NCI-H1417 treated with DMSO at 0.1 percent for 48 hours (cell line): ENCODE measurements around the gene CPED1.
"Not testable (repeated sequence)": the region's sequence is repeated elsewhere in the genome, so short reads cannot be mapped to it uniquely, and the experiment has no call there.

Experiments
- DNase-seq: peaks from one replicate; lab custom pipeline; 2025; lab: John Stamatoyannopoulos, UW

The CPED1 gene

DNA sequence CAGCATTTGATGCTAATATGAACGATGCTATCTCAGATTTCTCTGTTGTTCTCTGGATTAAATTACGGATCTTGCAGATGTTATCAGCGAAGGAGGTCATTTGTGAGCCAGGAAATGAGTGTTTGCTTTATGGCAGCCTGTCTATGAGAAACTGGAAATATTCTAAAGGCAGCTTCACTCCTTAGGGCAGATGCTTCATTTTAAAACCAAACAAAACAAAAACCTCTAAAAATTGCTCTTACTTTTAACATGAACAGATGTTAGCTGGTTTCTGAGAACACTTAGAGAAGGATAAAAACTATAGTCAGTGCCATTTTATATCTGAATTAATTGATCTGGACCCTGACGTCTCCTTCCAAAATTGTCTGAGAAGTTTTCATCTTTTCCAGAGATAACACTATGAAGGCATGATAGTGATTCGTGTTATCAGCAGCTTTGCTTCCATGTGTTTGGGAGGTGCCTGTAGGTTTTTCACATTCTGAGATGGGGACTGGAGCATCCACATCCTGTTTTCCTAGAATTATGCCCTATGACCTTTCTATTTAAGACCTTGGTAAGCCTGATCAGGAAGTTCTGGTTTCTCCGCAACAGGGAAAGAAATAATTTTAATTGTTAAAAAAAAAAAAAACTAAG is 53.1 kb downstream of the CPED1 start:
- DNase-seq: no peak

DNA sequence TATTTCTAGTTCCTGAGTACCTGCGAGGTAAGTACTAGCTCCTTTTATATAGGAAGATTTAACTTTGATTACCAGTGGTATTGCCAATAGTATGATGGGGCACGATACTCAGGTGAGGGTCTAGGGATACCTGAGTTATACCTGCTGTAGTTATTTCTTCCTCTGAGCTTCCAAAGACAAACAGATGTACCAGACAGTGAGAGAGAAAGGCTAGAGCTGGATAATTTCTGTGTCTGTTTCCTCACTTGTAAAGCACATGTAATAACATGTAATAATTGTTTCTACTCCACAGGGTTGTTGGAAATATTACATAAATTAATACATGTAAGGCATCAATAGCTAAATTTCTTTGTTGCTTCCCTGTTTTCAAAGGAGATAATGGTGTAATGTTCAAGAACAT is 53.7 kb downstream of the CPED1 start:
- DNase-seq: no peak

GRCh38 chr7:121042899-121043298 is 54.4 kb downstream of the CPED1 start:
- DNase-seq: no peak

GRCh38 chr7:121043314-121044234 is 55.1 kb downstream of the CPED1 start:
- no peak for DNase-seq

GRCh38 chr7:121045090-121045489 is 56.6 kb downstream of the CPED1 start:
- DNase-seq: no peak

GRCh38 chr7:121046009-121046408 is 57.5 kb downstream of the CPED1 start:
- no peak for DNase-seq

- DNase-seq: no peak
Measured at GRCh38 chr7:121046893-121047468, 58.5 kb downstream of the CPED1 start.

DNA sequence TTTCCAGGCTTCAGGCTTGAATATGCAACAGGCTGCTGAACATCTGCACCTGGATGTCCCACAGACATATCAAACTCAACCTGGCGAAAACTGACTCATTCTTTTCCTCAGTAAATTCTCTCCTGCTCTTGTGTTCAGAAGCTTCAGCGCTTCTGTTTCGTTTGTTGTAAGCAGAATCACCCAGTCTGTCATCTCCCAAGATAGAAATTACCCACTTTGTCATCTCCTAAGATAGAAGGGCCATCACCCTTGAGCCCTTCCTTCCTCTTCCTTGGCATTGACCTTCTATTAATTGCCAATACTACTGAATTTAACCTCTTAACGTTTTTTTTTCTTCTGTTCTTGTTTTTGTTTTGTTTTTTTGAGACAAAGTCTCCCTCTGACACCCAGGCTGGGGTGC is 59.7 kb downstream of the CPED1 start:
- no peak for DNase-seq

DNA sequence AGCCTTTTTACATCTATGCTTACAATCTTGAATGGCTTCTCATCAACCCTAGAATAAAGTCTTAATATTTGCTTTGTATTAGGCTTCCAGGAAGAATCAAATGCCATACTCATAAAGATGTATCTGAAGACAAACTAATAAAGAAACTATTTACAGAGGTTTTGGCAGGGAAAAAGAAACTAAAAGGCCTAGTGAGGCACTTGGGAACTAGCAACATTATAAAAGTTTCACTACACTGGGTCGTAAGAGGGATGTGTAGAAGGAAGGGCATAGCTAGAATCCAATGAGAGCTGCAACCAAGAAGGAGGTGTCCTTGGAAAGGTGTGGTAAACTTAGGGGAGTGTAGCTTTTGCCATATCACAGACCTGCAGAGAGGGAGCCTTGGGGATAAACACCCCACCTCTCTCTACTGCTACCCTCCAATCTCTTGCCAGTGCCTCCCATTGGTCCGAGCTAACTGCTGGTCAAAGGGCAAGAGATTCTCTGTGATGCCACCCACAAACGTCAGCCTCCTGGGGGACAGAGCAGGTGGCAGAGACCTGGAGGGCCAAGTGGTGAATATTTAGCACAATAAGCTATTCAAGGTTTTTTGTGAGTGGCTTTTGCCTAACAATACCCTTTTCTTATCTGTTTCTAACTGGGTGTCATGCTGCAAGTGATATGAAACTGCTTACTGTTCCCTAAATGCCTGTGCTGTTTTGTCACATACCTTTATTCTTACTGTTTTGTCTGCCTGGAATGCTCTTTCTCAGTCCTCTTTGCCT is 60.7 kb downstream of the CPED1 start:
- DNase-seq: no peak

DNA sequence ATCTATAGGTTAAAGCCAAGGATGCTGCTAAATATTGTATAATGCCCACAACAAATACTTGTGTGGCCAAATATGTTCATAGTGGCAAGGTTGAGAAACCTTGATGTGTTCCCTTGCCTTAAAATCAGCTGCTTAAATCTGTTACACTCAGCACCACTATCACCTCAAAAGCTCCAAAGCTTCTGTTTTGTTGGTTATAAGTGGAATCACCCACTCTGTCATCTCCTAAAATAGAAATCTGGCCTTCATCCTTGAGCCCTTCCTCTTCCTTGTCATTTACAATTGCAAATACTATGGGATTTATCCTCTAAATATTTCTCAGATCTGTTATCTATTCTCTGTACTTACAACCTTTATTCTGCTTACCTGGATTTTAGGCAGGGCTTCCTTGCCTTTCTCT is 61.4 kb downstream of the CPED1 start:
- no peak for DNase-seq

GRCh38 chr7:121053219-121053618 is 64.7 kb downstream of the CPED1 start:
- DNase-seq: no peak

GRCh38 chr7:121054925-121055324 is 66.4 kb downstream of the CPED1 start:
- DNase-seq: no peak

- no peak for DNase-seq
Measured at GRCh38 chr7:121057878-121058277, 69.4 kb downstream of the CPED1 start.

GRCh38 chr7:121058975-121059374 is 70.5 kb downstream of the CPED1 start:
- DNase-seq: no peak

DNA sequence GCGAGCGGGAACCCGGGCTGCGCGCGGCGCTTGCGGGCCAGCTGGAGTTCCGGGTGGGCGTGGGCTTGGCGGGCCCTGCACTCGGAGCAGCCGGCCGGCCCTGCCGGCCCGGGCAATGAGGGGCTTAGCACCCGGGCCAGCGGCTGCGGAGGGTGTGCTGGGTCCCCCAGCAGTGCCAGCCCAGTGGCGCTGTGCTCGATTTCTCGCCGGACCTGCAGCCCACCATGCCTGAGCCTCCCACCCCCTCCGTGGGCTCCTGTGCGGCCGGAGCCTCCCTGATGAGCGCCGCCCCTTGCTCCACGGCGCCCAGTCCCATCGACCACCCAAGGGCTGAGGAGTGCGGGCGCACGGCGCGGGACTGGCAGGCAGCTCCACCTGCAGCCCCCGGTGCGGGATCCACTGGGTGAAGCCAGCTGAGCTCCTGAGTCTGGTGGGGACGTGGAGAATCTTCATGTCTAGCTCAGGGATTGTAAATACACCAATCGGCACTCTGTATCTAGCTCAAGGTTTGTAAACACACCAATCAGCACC is 71.5 kb downstream of the CPED1 start:
- DNase-seq: not testable (repeated sequence)

GRCh38 chr7:121061677-121062582 is 73.4 kb downstream of the CPED1 start:
- DNase-seq: no peak

GRCh38 chr7:121062671-121063279 is 74.3 kb downstream of the CPED1 start:
- no peak for DNase-seq

- DNase-seq: not testable (repeated sequence)
Measured at GRCh38 chr7:121067717-121068116, 79.2 kb downstream of the CPED1 start.

- no peak for DNase-seq
Measured at GRCh38 chr7:121069346-121070100, 81.0 kb downstream of the CPED1 start.

- DNase-seq: no peak
Measured at GRCh38 chr7:121071132-121071531, 82.6 kb downstream of the CPED1 start.
